H1 (cell line): Measurements from ENCODE around the gene TSPAN32.

Experiments
- BRCA1 ChIP-seq: IDR thresholded peaks from 2 replicates; pipeline ENCODE4 v1.6.1; 2012; ENCODE audit warnings: low read depth, low read length, improper control_type of control experiment
- CBX5 ChIP-seq: fragments of 300-800, 300-1000 bp; sonication (generic); IDR thresholded peaks from 2 replicates; pipeline ENCODE4 v1.7.1; 2016; ENCODE audit warnings: antibody characterized with exemption, low read length, low read depth
- CREB1 ChIP-seq: IDR thresholded peaks from 2 replicates; pipeline ENCODE4 v1.6.1; 2012; ENCODE audit warnings: inconsistent platforms
- CTCF ChIP-seq, 3 experiments: IDR thresholded peaks; 1 replicate in 2 of 3; 2 replicates in 1 of 3; pipeline versions ENCODE4 v1.5.1 to v1.6.1; 2011; ENCODE audit warnings: low read length in 3 of 3, mild to moderate bottlenecking in 3 of 3, inconsistent platforms in 2 of 3, low read depth in 1 of 3, moderate library complexity in 1 of 3; ENCODE audit not compliant: insufficient read depth in 1 of 3; ENCODE audit errors: control extremely low read depth in 1 of 3
- EP300 ChIP-seq, 2 experiments: IDR thresholded peaks; 1 replicate in 1 of 2; 2 replicates in 1 of 2; pipeline ENCODE4 v1.6.1; 2011 to 2012; ENCODE audit warnings: low read depth in 2 of 2, low read length in 2 of 2, mild to moderate bottlenecking in 2 of 2, borderline replicate concordance in 1 of 2, inconsistent platforms in 1 of 2, moderate library complexity in 1 of 2
- JUND ChIP-seq: IDR thresholded peaks from 2 replicates; pipeline ENCODE4 v1.6.1; 2011; ENCODE audit warnings: mild to moderate bottlenecking, improper control_type of control experiment, low read length
- NRF1 ChIP-seq: IDR thresholded peaks from 2 replicates; pipeline ENCODE4 v1.6.1; 2011; ENCODE audit warnings: mild to moderate bottlenecking, low read depth, low read length, improper control_type of control experiment
- PHF8 ChIP-seq: fragments of 200-600 bp; sonication (generic); conservative IDR thresholded peaks from 2 replicates; pipeline ENCODE4 v1.7.1; 2012; ENCODE audit warnings: low read depth, mild to moderate bottlenecking, inconsistent platforms, low read length, moderate library complexity
- POLR2A ChIP-seq, 2 experiments: IDR thresholded peaks; 1 replicate in 1 of 2; 2 replicates in 1 of 2; pipeline ENCODE4 v1.6.1; 2011; ENCODE audit warnings: low read depth in 2 of 2, low read length in 2 of 2, mild to moderate bottlenecking in 2 of 2; ENCODE audit errors: control extremely low read depth in 1 of 2
- SP1 ChIP-seq: IDR thresholded peaks from 2 replicates; pipeline ENCODE4 v1.6.1; 2011; ENCODE audit warnings: low read depth, low read length
- TEAD4 ChIP-seq: IDR thresholded peaks from 2 replicates; pipeline ENCODE4 v1.6.1; 2012; ENCODE audit warnings: low read depth, low read length, inconsistent platforms, mixed read lengths
- ZNF274 ChIP-seq: IDR thresholded peaks from 2 replicates; pipeline ENCODE4 v1.7.0; 2012; ENCODE audit warnings: low read length, borderline replicate concordance; ENCODE audit errors: extremely low read depth

DNA sequence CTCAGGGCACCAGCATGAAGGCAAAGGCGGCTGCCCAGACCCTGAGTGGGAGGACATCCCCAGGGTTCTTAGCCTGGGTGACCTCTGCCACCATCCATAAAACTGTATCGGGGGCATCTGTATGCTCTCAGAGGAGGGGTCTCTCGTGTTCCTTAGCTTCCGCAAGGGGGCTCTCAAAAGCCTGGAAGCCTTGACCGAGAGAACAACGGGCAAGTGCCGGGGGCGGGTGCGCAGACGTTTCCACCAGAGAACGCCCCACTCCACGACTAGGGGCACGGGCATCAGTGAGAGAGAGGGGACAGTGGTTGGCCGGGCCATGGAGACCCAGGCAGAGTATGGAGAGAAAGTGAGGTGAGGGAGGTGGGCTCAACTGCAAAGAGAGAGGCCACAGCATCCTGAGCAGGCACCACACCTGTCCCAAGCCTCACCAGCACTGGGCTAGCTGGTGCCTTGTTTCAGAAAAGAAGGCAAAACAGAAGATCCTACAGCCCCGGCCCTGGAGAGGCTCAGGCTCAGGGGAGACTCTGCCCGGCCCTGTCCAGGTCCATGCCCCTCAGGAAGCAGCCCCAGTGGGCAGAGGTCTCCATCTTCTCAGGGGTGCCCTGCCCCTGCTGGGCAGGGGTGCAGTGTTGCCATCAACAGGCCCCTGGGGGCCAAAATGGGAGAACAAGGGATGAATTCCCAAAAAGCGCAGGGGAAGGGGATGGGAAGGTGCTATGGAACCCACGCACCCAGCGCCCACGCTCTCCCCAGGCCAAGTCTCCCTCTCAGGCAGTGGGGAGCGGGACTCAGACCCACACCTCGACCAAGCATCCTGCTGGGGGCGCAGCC, 5.9 kb downstream of the TSPAN32 start:
- no peak for TF ChIP-seq CREB1
- no peak for TF ChIP-seq PHF8
- TF ChIP-seq POLR2A (IDR thresholded peaks at IDR 0.05; ENCODE audit: control extremely low read depth in 1 of 2, low read depth in 2 of 2, low read length in 2 of 2) = no peak
- TF ChIP-seq JUND = no peak
- no peak for TF ChIP-seq NRF1
- no peak for TF ChIP-seq CTCF (IDR thresholded peaks at IDR 0.05; ENCODE audit: control extremely low read depth in 1 of 3, insufficient read depth in 1 of 3, low read depth in 1 of 3, low read length in 3 of 3)
- no peak for TF ChIP-seq TEAD4
- TF ChIP-seq EP300 (IDR thresholded peaks at IDR 0.05; ENCODE audit: borderline replicate concordance in 1 of 2, low read depth in 2 of 2, low read length in 2 of 2) = no peak
- no peak for TF ChIP-seq ZNF274
- TF ChIP-seq BRCA1 = no peak
- no peak for TF ChIP-seq SP1
- TF ChIP-seq CBX5 = no peak
